ENCODE measurements around the gene RAET1G. TPM values are rescaled to one million over a fixed set of nuclear protein-coding genes. Genes with fewer than 3 reads are reported as not detected.
A peak's percentile ranks its signal among the peaks of the same experiment; 100 is the strongest.

Gene RAET1G
- total and polyA plus RNA-seq, 9 of the 15 experiments (the other 6 are each of a cell fraction or from before 2014, with no cell fraction given): 0.11 TPM; not detected in 8

DNA sequence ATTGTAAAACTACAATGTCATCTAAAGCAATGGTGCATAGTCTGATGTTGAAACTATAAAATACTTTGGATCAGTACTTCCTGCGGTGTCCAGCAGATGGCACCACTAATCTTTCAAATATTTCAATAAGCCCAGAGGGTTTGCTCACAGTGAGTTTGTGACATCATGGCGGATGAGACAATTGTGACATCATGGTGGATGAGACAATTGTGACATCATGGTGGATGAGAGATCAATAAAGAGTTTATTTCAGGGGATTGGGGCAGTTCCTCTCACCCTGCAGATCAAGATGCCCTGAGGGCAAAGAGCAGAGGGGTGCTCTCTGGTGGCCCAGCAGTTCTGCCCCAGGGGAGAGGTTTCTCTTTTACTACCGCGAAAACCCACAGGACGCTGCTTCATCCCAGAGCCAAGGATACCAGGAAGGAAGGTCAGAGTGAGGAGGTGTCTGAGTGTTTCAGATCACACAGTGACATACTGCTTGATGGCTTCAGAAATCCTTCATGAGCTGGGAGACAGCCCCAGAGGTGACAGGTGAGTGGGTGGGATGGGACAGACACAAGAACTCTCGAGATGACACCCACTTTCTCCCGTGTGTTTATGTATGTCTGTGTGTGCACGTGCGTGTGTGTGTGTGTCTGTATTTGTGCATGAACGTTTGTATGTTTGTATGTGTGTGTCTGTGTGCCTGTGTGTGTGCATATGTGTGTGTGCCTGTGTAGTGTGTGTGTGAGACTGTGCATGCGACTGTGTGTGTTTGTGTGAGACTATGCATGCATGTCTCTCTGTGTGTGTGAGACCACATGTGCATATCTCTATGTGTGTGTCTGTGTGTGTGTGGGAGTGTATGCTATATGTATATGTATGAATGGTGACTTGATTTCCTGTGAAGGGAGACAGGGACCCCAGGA, 11.6 kb upstream of the RAET1G start (continued):
- TF ChIP-seq, protein P1, sequence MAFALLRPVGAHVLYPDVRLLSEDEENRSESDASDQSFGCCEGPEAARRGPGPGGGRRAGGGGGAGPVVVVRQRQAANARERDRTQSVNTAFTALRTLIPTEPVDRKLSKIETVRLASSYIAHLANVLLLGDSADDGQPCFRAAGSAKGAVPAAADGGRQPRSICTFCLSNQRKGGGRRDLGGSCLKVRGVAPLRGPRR (CRISPR knock-in tag; IDR thresholded peaks at IDR 0.05): no peak
- TF ChIP-seq, protein P2, sequence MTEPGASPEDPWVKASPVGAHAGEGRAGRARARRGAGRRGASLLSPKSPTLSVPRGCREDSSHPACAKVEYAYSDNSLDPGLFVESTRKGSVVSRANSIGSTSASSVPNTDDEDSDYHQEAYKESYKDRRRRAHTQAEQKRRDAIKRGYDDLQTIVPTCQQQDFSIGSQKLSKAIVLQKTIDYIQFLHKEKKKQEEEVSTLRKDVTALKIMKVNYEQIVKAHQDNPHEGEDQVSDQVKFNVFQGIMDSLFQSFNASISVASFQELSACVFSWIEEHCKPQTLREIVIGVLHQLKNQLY (CRISPR knock-in tag; conservative IDR thresholded peaks at IDR 0.05): no peak
- TF ChIP-seq, protein P3, sequence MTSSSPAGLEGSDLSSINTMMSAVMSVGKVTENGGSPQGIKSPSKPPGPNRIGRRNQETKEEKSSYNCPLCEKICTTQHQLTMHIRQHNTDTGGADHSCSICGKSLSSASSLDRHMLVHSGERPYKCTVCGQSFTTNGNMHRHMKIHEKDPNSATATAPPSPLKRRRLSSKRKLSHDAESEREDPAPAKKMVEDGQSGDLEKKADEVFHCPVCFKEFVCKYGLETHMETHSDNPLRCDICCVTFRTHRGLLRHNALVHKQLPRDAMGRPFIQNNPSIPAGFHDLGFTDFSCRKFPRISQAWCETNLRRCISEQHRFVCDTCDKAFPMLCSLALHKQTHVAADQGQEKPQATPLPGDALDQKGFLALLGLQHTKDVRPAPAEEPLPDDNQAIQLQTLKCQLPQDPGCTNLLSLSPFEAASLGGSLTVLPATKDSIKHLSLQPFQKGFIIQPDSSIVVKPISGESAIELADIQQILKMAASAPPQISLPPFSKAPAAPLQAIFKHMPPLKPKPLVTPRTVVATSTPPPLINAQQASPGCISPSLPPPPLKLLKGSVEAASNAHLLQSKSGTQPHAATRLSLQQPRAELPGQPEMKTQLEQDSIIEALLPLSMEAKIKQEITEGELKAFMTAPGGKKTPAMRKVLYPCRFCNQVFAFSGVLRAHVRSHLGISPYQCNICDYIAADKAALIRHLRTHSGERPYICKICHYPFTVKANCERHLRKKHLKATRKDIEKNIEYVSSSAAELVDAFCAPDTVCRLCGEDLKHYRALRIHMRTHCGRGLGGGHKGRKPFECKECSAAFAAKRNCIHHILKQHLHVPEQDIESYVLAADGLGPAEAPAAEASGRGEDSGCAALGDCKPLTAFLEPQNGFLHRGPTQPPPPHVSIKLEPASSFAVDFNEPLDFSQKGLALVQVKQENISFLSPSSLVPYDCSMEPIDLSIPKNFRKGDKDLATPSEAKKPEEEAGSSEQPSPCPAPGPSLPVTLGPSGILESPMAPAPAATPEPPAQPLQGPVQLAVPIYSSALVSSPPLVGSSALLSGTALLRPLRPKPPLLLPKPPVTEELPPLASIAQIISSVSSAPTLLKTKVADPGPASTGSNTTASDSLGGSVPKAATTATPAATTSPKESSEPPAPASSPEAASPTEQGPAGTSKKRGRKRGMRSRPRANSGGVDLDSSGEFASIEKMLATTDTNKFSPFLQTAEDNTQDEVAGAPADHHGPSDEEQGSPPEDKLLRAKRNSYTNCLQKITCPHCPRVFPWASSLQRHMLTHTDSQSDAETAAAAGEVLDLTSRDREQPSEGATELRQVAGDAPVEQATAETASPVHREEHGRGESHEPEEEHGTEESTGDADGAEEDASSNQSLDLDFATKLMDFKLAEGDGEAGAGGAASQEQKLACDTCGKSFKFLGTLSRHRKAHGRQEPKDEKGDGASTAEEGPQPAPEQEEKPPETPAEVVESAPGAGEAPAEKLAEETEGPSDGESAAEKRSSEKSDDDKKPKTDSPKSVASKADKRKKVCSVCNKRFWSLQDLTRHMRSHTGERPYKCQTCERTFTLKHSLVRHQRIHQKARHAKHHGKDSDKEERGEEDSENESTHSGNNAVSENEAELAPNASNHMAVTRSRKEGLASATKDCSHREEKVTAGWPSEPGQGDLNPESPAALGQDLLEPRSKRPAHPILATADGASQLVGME (CRISPR knock-in tag; IDR thresholded peaks at IDR 0.05): no peak
- TF ChIP-seq POLR2AphosphoS2 (IDR thresholded peaks at IDR 0.05; ENCODE audit: low read length) (no peak), MCM5 (IDR thresholded peaks at IDR 0.05; ENCODE audit: low read depth) (no peak), DMBX1 (CRISPR knock-in tag; IDR thresholded peaks at IDR 0.05; ENCODE audit: borderline replicate concordance) (no peak; the same call in 1 of the 2 replicates), CHD2 (IDR thresholded peaks at IDR 0.05; ENCODE audit: low read depth, low read length) (no peak), DPF2 (IDR thresholded peaks at IDR 0.05) (no peak), XRCC3 (IDR thresholded peaks at IDR 0.05) (no peak), TCF3 (CRISPR knock-in tag; IDR thresholded peaks at IDR 0.05) (0 out of 2 replicates have a peak, but pooled peaks have one; percentile 16), SMARCB1 (IDR thresholded peaks at IDR 0.05; ENCODE audit: insufficient read length, low read depth) (no peak), BMI1 (IDR thresholded peaks at IDR 0.05; ENCODE audit: low read length) (no peak), ZNF431 (CRISPR knock-in tag; IDR thresholded peaks at IDR 0.05) (no peak)
- TF ChIP-seq, protein P4, sequence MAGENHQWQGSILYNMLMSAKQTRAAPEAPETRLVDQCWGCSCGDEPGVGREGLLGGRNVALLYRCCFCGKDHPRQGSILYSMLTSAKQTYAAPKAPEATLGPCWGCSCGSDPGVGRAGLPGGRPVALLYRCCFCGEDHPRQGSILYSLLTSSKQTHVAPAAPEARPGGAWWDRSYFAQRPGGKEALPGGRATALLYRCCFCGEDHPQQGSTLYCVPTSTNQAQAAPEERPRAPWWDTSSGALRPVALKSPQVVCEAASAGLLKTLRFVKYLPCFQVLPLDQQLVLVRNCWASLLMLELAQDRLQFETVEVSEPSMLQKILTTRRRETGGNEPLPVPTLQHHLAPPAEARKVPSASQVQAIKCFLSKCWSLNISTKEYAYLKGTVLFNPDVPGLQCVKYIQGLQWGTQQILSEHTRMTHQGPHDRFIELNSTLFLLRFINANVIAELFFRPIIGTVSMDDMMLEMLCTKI (IDR thresholded peaks at IDR 0.05; ENCODE audit: partially characterized antibody): no peak
- TF ChIP-seq, protein P5, sequence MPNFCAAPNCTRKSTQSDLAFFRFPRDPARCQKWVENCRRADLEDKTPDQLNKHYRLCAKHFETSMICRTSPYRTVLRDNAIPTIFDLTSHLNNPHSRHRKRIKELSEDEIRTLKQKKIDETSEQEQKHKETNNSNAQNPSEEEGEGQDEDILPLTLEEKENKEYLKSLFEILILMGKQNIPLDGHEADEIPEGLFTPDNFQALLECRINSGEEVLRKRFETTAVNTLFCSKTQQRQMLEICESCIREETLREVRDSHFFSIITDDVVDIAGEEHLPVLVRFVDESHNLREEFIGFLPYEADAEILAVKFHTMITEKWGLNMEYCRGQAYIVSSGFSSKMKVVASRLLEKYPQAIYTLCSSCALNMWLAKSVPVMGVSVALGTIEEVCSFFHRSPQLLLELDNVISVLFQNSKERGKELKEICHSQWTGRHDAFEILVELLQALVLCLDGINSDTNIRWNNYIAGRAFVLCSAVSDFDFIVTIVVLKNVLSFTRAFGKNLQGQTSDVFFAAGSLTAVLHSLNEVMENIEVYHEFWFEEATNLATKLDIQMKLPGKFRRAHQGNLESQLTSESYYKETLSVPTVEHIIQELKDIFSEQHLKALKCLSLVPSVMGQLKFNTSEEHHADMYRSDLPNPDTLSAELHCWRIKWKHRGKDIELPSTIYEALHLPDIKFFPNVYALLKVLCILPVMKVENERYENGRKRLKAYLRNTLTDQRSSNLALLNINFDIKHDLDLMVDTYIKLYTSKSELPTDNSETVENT (CRISPR knock-in tag; IDR thresholded peaks at IDR 0.05): no peak
